Liver (tissue), 3 donors: ENCODE measurements around the gene HIGD2B.
A peak's percentile ranks its signal among the peaks of the same experiment; 100 is the strongest.

Experiments used
- CTCF ChIP-seq: fragments of 150-350 bp; IDR thresholded peaks from 2 replicates; pipeline ENCODE4 v1.5.1; 2017; ENCODE audit warnings: improper control_type of control experiment, low read depth, low read length; ENCODE audit not compliant: missing input control
- JUND ChIP-seq, 2 donors: IDR thresholded peaks; 2 replicates each; pipeline ENCODE4 v1.6.1; 2016; ENCODE audit warnings: antibody characterized with exemption in 2 of 2
- donor health status: healthy.
- donor health status: healthy.

DNA sequence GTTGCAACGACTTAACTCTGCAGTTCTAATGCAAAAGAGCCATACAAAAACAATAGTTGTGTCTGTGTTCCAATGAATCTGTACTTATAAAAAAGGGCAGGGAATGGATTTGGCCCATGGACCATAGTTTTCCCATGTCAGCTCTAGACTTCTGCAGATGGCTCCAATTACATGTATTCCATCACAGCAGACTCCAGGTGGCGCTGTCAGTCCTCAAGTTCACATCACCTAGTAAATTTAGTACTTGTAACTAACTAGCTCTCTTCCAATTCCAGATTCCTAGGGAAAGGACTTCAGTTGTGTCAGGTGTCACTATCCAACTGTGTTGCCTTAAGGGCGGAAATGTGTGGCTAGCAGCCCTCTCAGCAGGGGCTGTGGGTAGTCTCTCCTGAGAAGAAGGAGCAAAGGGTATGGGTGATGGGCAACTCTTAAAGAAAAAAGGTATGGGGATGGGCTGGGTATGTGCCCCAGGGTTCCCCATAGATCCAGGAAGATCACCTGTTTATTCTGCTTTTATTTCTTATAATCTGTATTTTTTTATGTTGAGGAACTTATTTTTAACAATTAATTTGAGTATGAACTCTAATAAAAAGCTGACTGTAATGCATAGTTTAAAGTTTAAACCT is 36.2 kb upstream of the HIGD2B start:
- TF ChIP-seq CTCF (peak; percentile 63), JUND (IDR thresholded peaks at IDR 0.05) (no peak)
